ENCODE data around the gene AFF3. TPM values are rescaled to one million over a fixed set of nuclear protein-coding genes. Genes with fewer than 3 reads are reported as not detected.

Gene AFF3
- total RNA-seq, 1 experiment from 2014 or later: 0.22 TPM

GRCh38 chr2:100041385-100041784, 101.0 kb downstream of the AFF3 start:
- Histone ChIP-seq H3K56ac (ENCODE audit: insufficient read length, low read depth, low read length) (no peak overlapping the region), H3K4me1 (ENCODE audit: insufficient read depth, low read length) (no peaks in the 10 kb centered on the region), H3K4ac (ENCODE audit: low read depth, low read length) (no peak overlapping the region), H3K27me3 (ENCODE audit: insufficient read depth, low read length) (no peaks in the 10 kb centered on the region), H4K8ac (replicated peaks; ENCODE audit: insufficient read length, low read depth, low read length) (no peak overlapping the region), H2BK120ac (ENCODE audit: low read depth, low read length, poor library complexity, severe bottlenecking) (no peak overlapping the region), H3K9ac (ENCODE audit: extremely low read depth, insufficient read length, low read length) (no peak overlapping the region), H2AK5ac (ENCODE audit: insufficient read length, low read length) (no peak overlapping the region), H2BK12ac (ENCODE audit: insufficient read length, low read depth, low read length) (no peak overlapping the region), H2BK15ac (ENCODE audit: low read depth, low read length) (no peak overlapping the region), H2BK5ac (ENCODE audit: insufficient read length, low read length) (no peak overlapping the region), H3K9me3 (ENCODE audit: control insufficient read depth, low read depth, low read length) (no peaks in the 10 kb centered on the region), H3K79me2 (ENCODE audit: insufficient read depth, low read length) (no peaks in the 10 kb centered on the region), H3T11ph (ENCODE audit: low read length) (no peak overlapping the region), H3K4me2 (ENCODE audit: insufficient read depth, insufficient read length, low read length) (no peak overlapping the region), H4K91ac (ENCODE audit: insufficient read length, low read depth, low read length) (no peak overlapping the region), H3K23me2 (ENCODE audit: insufficient read length, low read depth, low read length, poor library complexity, severe bottlenecking) (no peaks in the 10 kb centered on the region), H4K20me1 (ENCODE audit: control insufficient read depth, insufficient read depth, insufficient read length) (no peaks in the 10 kb centered on the region), H3K27ac (ENCODE audit: insufficient read length, low read depth, low read length) (no peak overlapping the region), H2AFZ (ENCODE audit: low read length) (no peak overlapping the region), H3K18ac (ENCODE audit: insufficient read length, low read depth, low read length) (no peak overlapping the region), H2BK20ac (ENCODE audit: low read depth, low read length, poor library complexity, severe bottlenecking) (no peak overlapping the region), H3K14ac (ENCODE audit: insufficient read depth, low read length) (no peak overlapping the region), H3K23ac (ENCODE audit: insufficient read length, low read depth, low read length) (no peak overlapping the region), H3K79me1 (ENCODE audit: insufficient read depth, low read depth, low read length, poor library complexity, severe bottlenecking) (no peaks in the 10 kb centered on the region), H4K5ac (ENCODE audit: insufficient read length, low read depth, low read length) (no peak overlapping the region)
- Mint-ChIP-seq H3K27me3 (ENCODE audit: low read depth) (peaks cover 19% of the 10 kb centered on the region), H3K36me3 (ENCODE audit: insufficient read depth in 1 of 3, low read depth in 3 of 3) (no peaks in the 10 kb centered on the region; a peak in 1 of 7 replicates), H3K4me1 (peaks cover 11 to 19% of the 10 kb centered on the region in 2 experiments), H3K4me3 (no peak overlapping the region), H3K27ac (no peak overlapping the region), H3K9me3 (no peaks in the 10 kb centered on the region)
- DNase-seq: no peak
- no CpG with 5 or more reads among the region's 4 CpGs for WGBS (ENCODE audit: extremely low coverage, insufficient read length, low lambda C conversion rate)
- no peak for TF ChIP-seq CTCF (conservative IDR thresholded peaks at IDR 0.05)
